ENCODE measurements around the gene CLNK.
A peak's percentile ranks its signal among the peaks of the same experiment; 100 is the strongest.

The CLNK gene

DNA sequence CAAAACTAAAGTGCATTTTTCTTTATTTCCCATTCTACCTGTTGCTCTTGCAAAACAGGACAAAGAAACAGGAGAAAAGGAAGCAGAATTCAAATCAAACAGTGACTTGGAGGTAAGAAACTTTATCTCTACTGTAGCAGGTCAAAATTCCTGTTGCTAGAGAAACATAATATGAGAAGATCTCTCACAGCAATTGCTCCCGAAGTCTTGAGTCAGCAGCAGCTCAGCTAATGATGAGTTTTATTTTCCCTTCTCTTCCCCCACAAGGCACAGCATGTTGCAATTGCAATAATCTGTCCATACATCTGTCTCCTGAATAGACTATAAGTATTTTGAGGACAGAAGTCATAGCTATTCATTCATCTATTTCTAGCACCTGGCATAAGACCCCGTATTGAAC is 112.7 kb downstream of the CLNK start:
- no peak for DNase-seq

DNA sequence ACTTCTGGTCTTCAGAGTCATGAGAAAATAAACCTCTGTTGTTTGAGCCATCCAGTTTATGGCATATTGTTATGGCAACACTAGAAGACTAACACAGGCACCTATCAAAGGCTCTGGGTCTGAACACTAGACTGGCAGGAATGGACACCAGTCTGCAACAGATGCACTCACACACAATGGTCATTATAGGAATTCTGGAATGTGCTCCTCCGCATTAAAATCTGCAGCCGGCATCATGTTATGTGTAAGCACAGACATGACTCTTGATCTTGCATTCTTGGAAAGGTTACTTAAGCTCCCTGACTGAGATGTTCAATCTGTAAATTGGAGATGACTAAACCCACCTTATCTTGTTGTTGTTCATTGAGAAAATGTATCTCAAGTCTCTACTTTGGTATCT is 115.1 kb downstream of the CLNK start:
- no peak for DNase-seq

GRCh38 chr4:10567766-10568165 is 116.8 kb downstream of the CLNK start:
- no peak for DNase-seq

- no peak for DNase-seq
Observed at GRCh38 chr4:10565166-10565780, 119.3 kb downstream of the CLNK start.

GRCh38 chr4:10554694-10555093 is 129.9 kb downstream of the CLNK start:
- DNase-seq = peak; percentile 47

DNA sequence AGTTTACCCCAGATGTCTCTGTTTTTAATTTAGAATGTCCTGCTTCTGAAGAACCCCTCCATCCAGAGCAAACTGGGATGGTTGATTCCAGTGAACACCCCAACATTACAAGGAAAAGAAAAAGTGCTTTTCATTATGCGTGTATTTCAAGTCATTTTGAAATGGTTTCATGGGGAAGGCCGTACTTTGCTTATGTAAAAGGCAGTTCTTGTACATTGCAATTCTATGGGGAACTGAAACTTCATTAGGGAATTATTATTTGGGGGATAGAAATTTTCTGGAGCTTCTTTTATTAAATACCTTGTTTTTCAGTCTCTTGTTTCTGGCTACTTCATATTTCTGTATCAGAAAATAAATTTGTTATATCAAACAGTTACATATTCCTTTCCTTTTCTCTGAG is 130.4 kb downstream of the CLNK start:
- no peak for DNase-seq

DNA sequence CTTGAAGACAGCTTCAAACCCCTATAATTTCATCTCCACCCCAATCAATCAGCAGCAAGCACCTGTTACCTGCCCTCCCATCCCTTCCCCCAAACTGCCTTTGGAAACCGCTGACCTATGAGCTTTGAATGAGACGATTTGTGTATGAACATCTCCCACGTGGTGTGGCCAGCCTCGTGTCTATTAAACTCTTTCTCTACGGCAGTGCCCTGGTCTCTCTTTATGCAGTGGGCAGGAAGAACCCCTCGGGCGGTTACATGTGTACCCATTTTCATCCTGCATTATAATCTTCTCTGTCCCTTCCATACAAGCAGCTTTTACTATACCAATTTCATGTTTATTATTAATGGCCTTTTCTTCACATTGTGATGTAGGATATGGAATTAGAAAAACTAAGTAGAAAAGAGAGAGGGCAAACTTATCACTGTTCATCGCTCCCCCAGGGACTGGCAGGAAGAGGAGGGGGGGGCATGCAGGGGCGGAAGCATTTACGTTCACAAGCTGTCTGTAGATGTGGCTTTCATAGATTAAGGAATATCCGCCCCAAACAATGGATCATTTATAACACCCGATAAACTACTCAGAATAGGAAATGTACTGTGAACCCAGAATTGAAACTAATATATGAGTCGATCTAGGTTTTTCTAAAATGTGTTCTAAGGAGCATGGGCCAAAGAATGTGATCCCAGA is 131.8 kb downstream of the CLNK start:
- no peak for DNase-seq

- DNase-seq = no peak
Observed at GRCh38 chr4:10535912-10536311, 148.7 kb downstream of the CLNK start.

DNA sequence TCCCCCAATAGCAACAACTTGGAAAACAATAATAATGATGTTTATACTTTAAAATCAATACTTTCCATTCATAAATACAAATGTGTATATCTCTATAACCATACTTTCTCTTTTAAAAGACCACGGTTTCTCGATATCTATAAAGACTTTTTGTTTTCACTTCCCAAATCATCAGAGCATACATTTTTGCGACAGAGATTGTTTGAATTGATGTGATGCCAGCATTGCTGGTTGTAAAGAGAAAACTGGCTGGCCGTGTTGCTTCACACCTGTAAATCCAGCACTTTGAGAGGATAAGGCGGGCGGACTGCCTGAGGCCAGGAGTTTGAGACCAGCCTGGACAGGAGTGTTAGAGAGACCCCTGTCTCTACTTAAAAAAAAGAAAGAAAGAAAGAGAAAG is 149.7 kb downstream of the CLNK start:
- no peak for DNase-seq

DNA sequence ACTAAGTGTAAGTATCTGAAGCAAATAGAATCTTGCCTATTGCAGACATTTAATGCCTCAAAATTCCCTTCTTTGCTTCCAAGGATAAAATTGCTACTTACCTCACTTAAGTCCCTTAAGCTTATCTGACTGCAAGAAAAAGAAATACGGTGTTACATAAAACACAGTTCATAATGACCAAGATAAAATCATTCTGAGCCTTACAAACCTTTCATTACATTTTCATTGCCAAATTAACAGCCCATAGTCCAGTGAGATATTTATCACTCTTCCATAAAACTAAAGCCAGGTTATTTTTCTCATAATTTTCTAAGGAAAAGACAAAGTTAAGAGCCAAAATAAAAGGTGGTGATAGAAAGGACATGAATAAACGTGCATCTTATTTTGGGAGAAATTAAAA is 152.4 kb downstream of the CLNK start:
- no peak for DNase-seq

GRCh38 chr4:10530137-10530786 is 154.3 kb downstream of the CLNK start:
- no peak for DNase-seq

GRCh38 chr4:10529291-10530136 is 155.1 kb downstream of the CLNK start:
- no peak for DNase-seq

- DNase-seq = no peak
Observed at GRCh38 chr4:10527438-10527837, 157.1 kb downstream of the CLNK start.

DNA sequence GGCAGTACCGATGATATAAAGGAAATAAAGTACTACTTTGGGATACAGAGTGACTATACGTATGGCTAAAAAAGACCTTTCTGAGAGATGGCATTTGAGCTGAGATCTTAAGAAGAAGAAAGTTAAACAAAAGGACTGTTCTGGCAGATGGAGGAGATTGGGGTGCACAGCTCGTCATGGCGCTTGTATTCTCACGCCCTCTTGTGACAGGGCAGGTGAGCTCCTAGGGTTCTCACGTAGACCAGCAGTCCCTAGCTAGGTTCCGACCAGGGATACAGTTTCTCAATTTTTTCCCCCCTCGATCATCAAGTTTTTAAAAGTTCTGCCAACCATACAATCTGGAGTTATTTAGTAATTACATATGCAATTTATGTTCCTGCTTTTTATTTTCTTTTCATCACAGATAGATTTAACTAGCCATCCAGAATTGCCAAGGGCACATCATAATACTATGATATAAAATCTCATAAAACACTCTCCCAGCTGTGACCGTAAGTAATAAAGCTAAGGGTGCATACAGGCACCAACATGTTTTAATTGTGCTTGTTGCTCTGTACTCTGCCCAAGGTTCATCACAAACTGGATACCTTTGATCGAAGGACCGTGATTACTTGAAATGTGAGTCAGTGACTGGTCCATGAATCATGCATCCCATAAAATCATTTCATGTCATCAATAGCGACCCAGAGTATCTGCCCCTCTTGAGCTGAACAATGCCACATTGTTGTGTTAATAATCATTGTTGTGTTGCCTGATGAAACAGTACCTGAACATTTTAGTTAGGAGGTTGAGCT is 157.9 kb downstream of the CLNK start:
- DNase-seq = no peak

DNA sequence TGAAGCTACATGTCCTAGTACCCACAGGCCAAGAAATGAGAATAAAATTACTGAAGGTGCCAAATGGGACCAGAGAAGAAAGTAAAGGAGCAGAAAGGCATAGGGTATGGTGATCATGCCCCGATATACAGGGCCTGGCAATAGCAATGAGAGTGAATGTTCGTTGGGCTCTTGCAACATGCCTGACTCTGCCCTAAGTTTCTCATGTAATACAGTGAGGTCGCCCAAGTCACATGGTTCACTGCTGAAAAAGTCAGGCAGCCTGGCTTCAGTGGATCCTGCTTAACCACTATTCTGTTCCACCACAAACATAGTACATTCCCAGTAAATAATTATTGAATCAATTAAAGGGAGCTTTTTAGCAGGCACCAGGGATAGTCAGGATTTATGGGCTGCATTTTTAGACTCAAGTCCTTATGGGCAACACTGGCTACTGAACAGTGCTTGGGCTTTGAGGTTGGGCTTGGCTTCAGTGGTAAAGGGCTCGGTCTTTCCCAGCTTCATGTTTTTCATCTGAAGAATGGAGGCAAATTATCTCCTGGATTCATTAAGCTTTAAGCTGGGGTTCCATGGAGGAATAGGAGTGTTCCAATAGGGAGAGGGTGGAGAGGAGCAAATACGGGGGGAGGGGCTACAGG is 160.3 kb downstream of the CLNK start:
- no peak for DNase-seq

DNA sequence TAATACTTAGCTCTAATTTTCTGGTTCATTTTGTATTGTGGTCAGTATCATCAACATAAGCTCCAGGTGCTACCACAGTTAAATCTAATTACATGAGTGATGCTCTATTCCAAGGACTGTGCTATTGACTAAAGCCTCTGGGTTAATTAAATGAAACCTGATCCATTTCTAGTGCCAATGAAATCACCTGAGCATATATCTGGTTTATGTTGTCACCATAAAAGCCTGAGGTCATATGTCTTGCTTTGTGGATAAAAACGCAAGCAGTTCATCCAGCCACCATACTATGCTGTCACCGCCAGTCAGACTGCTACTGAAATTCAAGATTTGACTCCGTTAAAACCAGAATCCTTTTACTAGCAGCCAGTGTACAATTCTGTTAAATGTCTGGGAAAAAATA is 163.1 kb downstream of the CLNK start:
- DNase-seq = no peak

DNA sequence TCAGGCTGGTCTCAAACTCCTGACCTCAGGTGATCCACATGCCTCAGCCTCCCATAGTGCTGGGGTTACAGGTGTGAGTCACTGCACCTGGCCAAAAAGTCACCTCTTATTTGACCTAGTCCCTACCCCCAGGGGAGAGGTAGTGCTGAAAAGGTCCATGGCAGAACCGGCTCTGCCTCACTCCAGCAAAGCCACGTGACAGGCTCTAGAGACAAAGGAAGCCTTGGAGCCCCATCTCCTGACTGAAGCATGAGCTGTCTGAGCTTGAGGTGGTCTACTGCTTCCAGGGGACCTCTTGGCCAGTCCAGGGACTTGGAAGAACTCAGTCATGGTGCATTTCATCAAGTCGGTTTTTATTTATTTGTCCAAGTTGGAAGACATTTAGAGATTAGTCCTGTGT is 174.8 kb downstream of the CLNK start:
- no peak for DNase-seq

DNA sequence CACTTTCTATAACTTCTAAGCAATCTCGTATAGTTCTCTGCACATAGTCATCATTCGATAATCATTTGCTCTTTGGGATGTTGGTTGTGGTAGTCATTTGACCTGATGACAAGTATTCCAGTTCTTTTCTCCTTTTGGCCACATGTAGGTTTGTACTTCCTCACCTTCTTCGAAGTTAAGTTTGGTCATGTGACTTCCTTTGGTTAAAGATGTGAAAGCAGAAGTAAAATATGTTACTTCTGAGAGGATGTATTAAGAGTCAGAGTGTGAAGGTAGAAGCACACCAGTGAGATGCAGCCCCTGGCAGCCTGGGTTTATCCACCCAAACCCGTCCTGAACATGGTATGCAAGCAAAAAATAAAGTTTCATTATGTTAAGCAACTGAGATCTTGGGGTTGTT is 178.5 kb downstream of the CLNK start:
- DNase-seq = no peak

- no peak for DNase-seq
Observed at GRCh38 chr4:10504570-10505179, 179.9 kb downstream of the CLNK start.

DNA sequence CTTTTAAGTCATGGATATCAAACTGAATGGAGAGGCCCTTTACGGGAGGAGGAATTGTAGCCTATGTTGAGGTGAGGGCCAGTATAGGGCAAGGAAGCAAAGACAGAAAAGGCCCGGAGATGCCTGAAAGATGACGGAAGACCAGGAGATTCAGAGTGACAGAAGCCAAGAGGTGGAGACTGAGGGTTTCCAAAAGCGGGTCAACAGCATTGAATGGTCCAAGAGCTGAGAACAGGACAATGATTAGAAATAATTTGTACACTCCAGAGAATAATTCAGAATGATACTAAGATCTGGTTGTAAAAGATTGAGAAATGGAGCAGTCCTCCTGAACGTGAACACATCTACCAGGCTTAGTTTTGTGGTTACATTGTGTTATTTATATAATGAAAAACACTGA is 181.9 kb downstream of the CLNK start:
- DNase-seq = no peak

- DNase-seq = no peak
Observed at GRCh38 chr4:10500776-10501175, 183.8 kb downstream of the CLNK start.

GRCh38 chr4:10496200-10496599 is 188.4 kb downstream of the CLNK start:
- no peak for DNase-seq
